Measurements from ENCODE around the gene ZNF618. TPM values are rescaled to one million over a fixed set of nuclear protein-coding genes. Genes with fewer than 3 reads are reported as not detected.
"Not testable (repeated sequence)": the region's sequence is repeated elsewhere in the genome, so short reads cannot be mapped to it uniquely, and the experiment has no call there.

The ZNF618 gene
- polyA plus RNA-seq, 3 donors from 2014 or later = 1.4 to 4.1 (median 3.9) TPM

GRCh38 chr9:113995963-113996362 lies 119.9 kb downstream of the ZNF618 start:
- no peak overlapping the region for H3K4me3 Mint-ChIP-seq
- no peak for DNase-seq
- no peak overlapping the region for H3K27ac Mint-ChIP-seq
- no peaks in the 10 kb centered on the region for H3K9me3 Mint-ChIP-seq
- peaks cover 2 to 5% (median 2%) of the 10 kb centered on the region in 3 donors for H3K27me3 Mint-ChIP-seq (ENCODE audit: low read depth in 3 of 3)
- peaks cover 25 to 29% of the 10 kb centered on the region in 2 donors for H3K4me1 Mint-ChIP-seq
- H3K36me3 Mint-ChIP-seq = no peaks in the 10 kb centered on the region

- DNase-seq = no peak
- H3K36me3 Mint-ChIP-seq = no peaks in the 10 kb centered on the region
Observed at GRCh38 chr9:113996531-113997001, 120.5 kb downstream of the ZNF618 start.

GRCh38 chr9:113997064-113997463 lies 121.0 kb downstream of the ZNF618 start:
- not testable (repeated sequence) for H3K27me3 Mint-ChIP-seq (ENCODE audit: low read depth in 3 of 3); H3K4me3 Mint-ChIP-seq; H3K36me3 Mint-ChIP-seq; H3K27ac Mint-ChIP-seq; DNase-seq; H3K9me3 Mint-ChIP-seq
- peaks cover 18 to 21% of the 10 kb centered on the region in 2 donors for H3K4me1 Mint-ChIP-seq

More at GRCh38 chr9:113996531-113997001, 120.5 kb downstream of the ZNF618 start:
- H3K9me3 Mint-ChIP-seq = no peaks in the 10 kb centered on the region
- peaks cover 2 to 5% (median 2%) of the 10 kb centered on the region in 3 donors for H3K27me3 Mint-ChIP-seq (ENCODE audit: low read depth in 3 of 3)
- H3K4me1 Mint-ChIP-seq = peaks cover 23 to 26% of the 10 kb centered on the region in 2 donors
- H3K27ac Mint-ChIP-seq = peak overlapping the region in 1 of 6 donors; percentile 31
- no peak overlapping the region for H3K4me3 Mint-ChIP-seq

GRCh38 chr9:113997610-113998009 lies 121.5 kb downstream of the ZNF618 start:
- no peak overlapping the region for H3K4me3 Mint-ChIP-seq
- peaks cover 13 to 15% of the 10 kb centered on the region in 2 donors for H3K4me1 Mint-ChIP-seq
- H3K27me3 Mint-ChIP-seq (ENCODE audit: low read depth in 3 of 3) = peaks cover 2 to 5% (median 2%) of the 10 kb centered on the region in 3 donors
- DNase-seq = no peak
- no peaks in the 10 kb centered on the region for H3K36me3 Mint-ChIP-seq
- H3K27ac Mint-ChIP-seq = no peak overlapping the region
- no peaks in the 10 kb centered on the region for H3K9me3 Mint-ChIP-seq

- Mint-ChIP-seq H3K9me3 (no peaks in the 10 kb centered on the region), H3K27ac (no peak overlapping the region), H3K36me3 (no peaks in the 10 kb centered on the region), H3K4me3 (no peak overlapping the region), H3K4me1 (peaks cover 8 to 10% of the 10 kb centered on the region in 2 donors), H3K27me3 (ENCODE audit: low read depth in 3 of 3) (peaks cover 2 to 4% (median 2%) of the 10 kb centered on the region in 3 donors)
- DNase-seq = no peak
Observed at GRCh38 chr9:113998114-113998513, 122.0 kb downstream of the ZNF618 start.

- Mint-ChIP-seq H3K4me1 (peaks cover 3 to 4% of the 10 kb centered on the region in 2 donors), H3K27ac (no peak overlapping the region), H3K4me3 (no peak overlapping the region), H3K9me3 (no peaks in the 10 kb centered on the region), H3K27me3 (ENCODE audit: low read depth in 3 of 3) (peaks cover 2 to 4% (median 2%) of the 10 kb centered on the region in 3 donors), H3K36me3 (peaks cover 0 to 5% (median 0%) of the 10 kb centered on the region in 3 donors)
- no peak for DNase-seq
Observed at GRCh38 chr9:113998525-113999255, 122.6 kb downstream of the ZNF618 start.

- DNase-seq = no peak
Observed at GRCh38 chr9:113999256-114000062, 123.3 kb downstream of the ZNF618 start.

GRCh38 chr9:114000063-114000454 lies 124.0 kb downstream of the ZNF618 start:
- no peaks in the 10 kb centered on the region for H3K4me1 Mint-ChIP-seq
- DNase-seq = no peak
- no peak overlapping the region for H3K4me3 Mint-ChIP-seq
- peaks cover 0 to 14% (median 0%) of the 10 kb centered on the region in 3 donors for H3K36me3 Mint-ChIP-seq
- peaks cover 0 to 6% (median 2%) of the 10 kb centered on the region in 3 donors for H3K27me3 Mint-ChIP-seq (ENCODE audit: low read depth in 3 of 3)
- no peak overlapping the region for H3K27ac Mint-ChIP-seq
- no peaks in the 10 kb centered on the region for H3K9me3 Mint-ChIP-seq

More at GRCh38 chr9:113999256-114000062, 123.3 kb downstream of the ZNF618 start:
- Mint-ChIP-seq H3K27ac (no peak overlapping the region), H3K27me3 (ENCODE audit: low read depth in 3 of 3) (peaks cover 0 to 4% (median 2%) of the 10 kb centered on the region in 3 donors), H3K4me3 (no peak overlapping the region), H3K36me3 (peaks cover 0 to 9% (median 0%) of the 10 kb centered on the region in 3 donors), H3K4me1 (no peaks in the 10 kb centered on the region), H3K9me3 (no peaks in the 10 kb centered on the region)

GRCh38 chr9:114000671-114001409 lies 124.7 kb downstream of the ZNF618 start:
- DNase-seq = no peak
- peaks cover 0 to 18% (median 0%) of the 10 kb centered on the region in 3 donors for H3K36me3 Mint-ChIP-seq
- H3K4me1 Mint-ChIP-seq = no peaks in the 10 kb centered on the region
- H3K9me3 Mint-ChIP-seq = no peaks in the 10 kb centered on the region
- H3K27me3 Mint-ChIP-seq (ENCODE audit: low read depth in 3 of 3) = peaks cover 0 to 6% (median 3%) of the 10 kb centered on the region in 3 donors
- H3K27ac Mint-ChIP-seq = no peak overlapping the region
- H3K4me3 Mint-ChIP-seq = no peak overlapping the region

- H3K27ac Mint-ChIP-seq = no peak overlapping the region
- H3K4me3 Mint-ChIP-seq = no peak overlapping the region
Observed at GRCh38 chr9:114001410-114001685, 125.2 kb downstream of the ZNF618 start.

GRCh38 chr9:114001794-114002261 lies 125.7 kb downstream of the ZNF618 start:
- peaks cover 0 to 6% (median 3%) of the 10 kb centered on the region in 3 donors for H3K27me3 Mint-ChIP-seq (ENCODE audit: low read depth in 3 of 3)
- H3K36me3 Mint-ChIP-seq = peaks cover 0 to 18% (median 0%) of the 10 kb centered on the region in 3 donors
- H3K9me3 Mint-ChIP-seq = no peaks in the 10 kb centered on the region
- H3K4me3 Mint-ChIP-seq = no peak overlapping the region
- H3K27ac Mint-ChIP-seq = no peak overlapping the region
- DNase-seq = no peak
- H3K4me1 Mint-ChIP-seq = no peaks in the 10 kb centered on the region

More at GRCh38 chr9:114001410-114001685, 125.2 kb downstream of the ZNF618 start:
- Mint-ChIP-seq H3K4me1 (no peaks in the 10 kb centered on the region), H3K9me3 (no peaks in the 10 kb centered on the region), H3K36me3 (peaks cover 0 to 18% (median 0%) of the 10 kb centered on the region in 3 donors), H3K27me3 (ENCODE audit: low read depth in 3 of 3) (peaks cover 0 to 6% (median 3%) of the 10 kb centered on the region in 3 donors)
- no peak for DNase-seq

GRCh38 chr9:114002271-114002985 lies 126.3 kb downstream of the ZNF618 start:
- Mint-ChIP-seq H3K27ac (no peak overlapping the region), H3K4me3 (no peak overlapping the region), H3K27me3 (ENCODE audit: low read depth in 3 of 3) (peaks cover 0 to 6% (median 3%) of the 10 kb centered on the region in 3 donors), H3K4me1 (no peaks in the 10 kb centered on the region), H3K36me3 (peaks cover 0 to 18% (median 0%) of the 10 kb centered on the region in 3 donors), H3K9me3 (no peaks in the 10 kb centered on the region)
- DNase-seq = no peak

GRCh38 chr9:114002986-114003350 lies 126.9 kb downstream of the ZNF618 start:
- no peak overlapping the region for H3K27ac Mint-ChIP-seq
- H3K36me3 Mint-ChIP-seq = peaks cover 0 to 18% (median 0%) of the 10 kb centered on the region in 3 donors
- H3K4me3 Mint-ChIP-seq = no peak overlapping the region
- H3K9me3 Mint-ChIP-seq = no peaks in the 10 kb centered on the region
- peaks cover 0 to 3% (median 2%) of the 10 kb centered on the region in 3 donors for H3K27me3 Mint-ChIP-seq (ENCODE audit: low read depth in 3 of 3)
- no peaks in the 10 kb centered on the region for H3K4me1 Mint-ChIP-seq
- no peak for DNase-seq

Data from immature natural killer cell (primary cell).